ENCODE data around the gene SLC1A2. TPM values are rescaled to one million over a fixed set of nuclear protein-coding genes. Genes with fewer than 3 reads are reported as not detected.

The SLC1A2 gene
- total RNA-seq, 3 donors from 2014 or later, result 0.32 to 23.7 (median 10.5) TPM

GRCh38 chr11:35330156-35330889 lies 89.0 kb downstream of the SLC1A2 start:
- H3K4me3 ChIP-seq, result no peak overlapping the region
- no peak overlapping the region for H3K27ac ChIP-seq
- no peak for TF ChIP-seq POLR2AphosphoS5 (IDR thresholded peaks at IDR 0.05)
- TF ChIP-seq POLR2A (IDR thresholded peaks at IDR 0.05), result no peak
- TF ChIP-seq, protein P1, sequence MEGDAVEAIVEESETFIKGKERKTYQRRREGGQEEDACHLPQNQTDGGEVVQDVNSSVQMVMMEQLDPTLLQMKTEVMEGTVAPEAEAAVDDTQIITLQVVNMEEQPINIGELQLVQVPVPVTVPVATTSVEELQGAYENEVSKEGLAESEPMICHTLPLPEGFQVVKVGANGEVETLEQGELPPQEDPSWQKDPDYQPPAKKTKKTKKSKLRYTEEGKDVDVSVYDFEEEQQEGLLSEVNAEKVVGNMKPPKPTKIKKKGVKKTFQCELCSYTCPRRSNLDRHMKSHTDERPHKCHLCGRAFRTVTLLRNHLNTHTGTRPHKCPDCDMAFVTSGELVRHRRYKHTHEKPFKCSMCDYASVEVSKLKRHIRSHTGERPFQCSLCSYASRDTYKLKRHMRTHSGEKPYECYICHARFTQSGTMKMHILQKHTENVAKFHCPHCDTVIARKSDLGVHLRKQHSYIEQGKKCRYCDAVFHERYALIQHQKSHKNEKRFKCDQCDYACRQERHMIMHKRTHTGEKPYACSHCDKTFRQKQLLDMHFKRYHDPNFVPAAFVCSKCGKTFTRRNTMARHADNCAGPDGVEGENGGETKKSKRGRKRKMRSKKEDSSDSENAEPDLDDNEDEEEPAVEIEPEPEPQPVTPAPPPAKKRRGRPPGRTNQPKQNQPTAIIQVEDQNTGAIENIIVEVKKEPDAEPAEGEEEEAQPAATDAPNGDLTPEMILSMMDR (IDR thresholded peaks at IDR 0.05), result no peak
- no peaks in the 10 kb centered on the region for H3K27me3 ChIP-seq
- intact Hi-C loops (cut with DNase I; ENCODE audit: low total_unique reads), result no loop called here
- DNase-seq (ENCODE audit: low spot score in 2 of 2), result no peak
- H3K4me1 ChIP-seq, result no peaks in the 10 kb centered on the region
- no peaks in the 10 kb centered on the region for H3K36me3 ChIP-seq
- H3K9me3 ChIP-seq, result no peaks in the 10 kb centered on the region

GRCh38 chr11:35327829-35328228 lies 91.5 kb downstream of the SLC1A2 start:
- Histone ChIP-seq H3K9me3 (no peaks in the 10 kb centered on the region), H3K27ac (no peak overlapping the region), H3K4me1 (no peaks in the 10 kb centered on the region), H3K36me3 (no peaks in the 10 kb centered on the region), H3K27me3 (no peaks in the 10 kb centered on the region), H3K4me3 (no peak overlapping the region)
- intact Hi-C loops (cut with DNase I; ENCODE audit: low total_unique reads), result no loop called here
- TF ChIP-seq, protein P1 (IDR thresholded peaks at IDR 0.05), result no peak
- no peak for TF ChIP-seq POLR2A (IDR thresholded peaks at IDR 0.05)
- no peak for TF ChIP-seq POLR2AphosphoS5 (IDR thresholded peaks at IDR 0.05)
- no peak for DNase-seq (ENCODE audit: low spot score in 2 of 2)

DNA sequence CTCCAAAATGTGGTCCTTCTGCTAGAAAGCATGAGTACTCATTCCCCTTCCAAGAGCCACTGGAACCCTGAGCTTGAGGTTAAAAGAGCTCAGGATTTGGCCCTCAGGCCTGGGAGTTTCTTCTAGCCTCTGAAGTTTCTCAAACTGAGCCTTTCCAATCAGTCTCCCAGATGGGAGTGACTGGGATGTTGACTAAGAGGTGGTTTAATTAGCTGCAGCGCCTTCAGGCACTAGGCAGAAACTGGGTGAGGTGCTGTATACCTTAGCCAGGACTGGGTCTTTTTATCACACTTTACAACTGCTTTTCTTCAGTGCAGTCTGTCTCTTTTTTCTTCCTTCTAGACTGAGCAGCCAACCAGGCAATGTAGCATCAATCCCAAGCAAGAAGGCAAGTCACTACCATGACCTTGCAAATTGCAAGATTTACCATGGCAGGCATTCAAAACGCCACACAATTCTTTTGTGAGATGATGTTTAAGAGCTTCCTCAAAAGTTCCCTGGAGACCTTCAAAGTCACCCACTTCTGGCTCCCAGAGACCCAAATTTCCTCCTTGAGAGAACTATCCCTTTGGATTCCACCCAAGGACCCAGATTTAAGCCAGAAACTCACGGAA lies 93.0 kb downstream of the SLC1A2 start:
- Histone ChIP-seq H3K27me3 (no peaks in the 10 kb centered on the region), H3K36me3 (no peaks in the 10 kb centered on the region), H3K27ac (no peak overlapping the region), H3K9me3 (no peaks in the 10 kb centered on the region), H3K4me3 (no peak overlapping the region), H3K4me1 (no peaks in the 10 kb centered on the region)
- intact Hi-C loops (cut with DNase I; ENCODE audit: low total_unique reads), result no loop called here
- no peak for DNase-seq (ENCODE audit: low spot score in 2 of 2)
- TF ChIP-seq POLR2A (IDR thresholded peaks at IDR 0.05) (no peak), POLR2AphosphoS5 (IDR thresholded peaks at IDR 0.05) (no peak)
- TF ChIP-seq, protein P1 (IDR thresholded peaks at IDR 0.05), result no peak

DNA sequence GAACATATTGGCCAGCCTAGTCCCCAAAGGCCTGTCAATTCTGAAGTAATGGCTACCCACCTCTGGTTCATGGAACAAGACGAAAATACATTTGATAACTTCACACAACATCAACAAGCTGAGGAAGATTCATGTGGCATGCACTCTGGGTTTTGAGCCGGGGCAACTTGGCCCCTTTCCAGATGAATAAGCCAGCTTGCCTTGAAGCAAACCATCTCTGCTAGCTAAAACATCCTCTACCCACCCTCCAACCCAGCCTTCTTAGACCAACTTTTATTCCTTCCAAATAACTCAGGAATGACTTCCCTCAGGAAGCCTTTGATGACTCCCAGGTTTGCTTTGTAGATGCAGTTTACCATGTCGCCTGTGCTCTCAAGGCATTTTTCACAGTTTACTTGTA lies 94.4 kb downstream of the SLC1A2 start:
- Histone ChIP-seq H3K27ac (no peak overlapping the region), H3K4me3 (no peak overlapping the region), H3K36me3 (no peaks in the 10 kb centered on the region), H3K9me3 (no peaks in the 10 kb centered on the region), H3K27me3 (no peaks in the 10 kb centered on the region), H3K4me1 (no peaks in the 10 kb centered on the region)
- DNase-seq (ENCODE audit: low spot score in 2 of 2), result no peak
- no peak for TF ChIP-seq POLR2A (IDR thresholded peaks at IDR 0.05)
- TF ChIP-seq, protein P1 (IDR thresholded peaks at IDR 0.05), result no peak
- TF ChIP-seq POLR2AphosphoS5 (IDR thresholded peaks at IDR 0.05), result no peak
- intact Hi-C loops (cut with DNase I; ENCODE audit: low total_unique reads), result no loop called here

- DNase-seq (ENCODE audit: low spot score in 2 of 2), result no peak
- no peaks in the 10 kb centered on the region for H3K4me1 ChIP-seq
- TF ChIP-seq POLR2AphosphoS5 (IDR thresholded peaks at IDR 0.05) (no peak), POLR2A (IDR thresholded peaks at IDR 0.05) (no peak)
- TF ChIP-seq, protein P1 (IDR thresholded peaks at IDR 0.05), result no peak
- H3K27ac ChIP-seq, result no peak overlapping the region
- no peak overlapping the region for H3K4me3 ChIP-seq
- no peaks in the 10 kb centered on the region for H3K27me3 ChIP-seq
- no peaks in the 10 kb centered on the region for H3K9me3 ChIP-seq
- intact Hi-C loops (cut with DNase I; ENCODE audit: low total_unique reads), result no loop called here
- H3K36me3 ChIP-seq, result no peaks in the 10 kb centered on the region
Observed at GRCh38 chr11:35324183-35324886, 95.0 kb downstream of the SLC1A2 start.

All from breast epithelium (tissue), 4 donors.